Measurements from ENCODE around the gene KIF5A.

- no peak for TF ChIP-seq POLR2A (IDR thresholded peaks at IDR 0.05)
- no peak for TF ChIP-seq CTCF (IDR thresholded peaks at IDR 0.05)
These were observed 24.0 kb upstream of the KIF5A start for GRCh38 chr12:57525615-57526383.
